Measurements from ENCODE around the gene FBXO36. TPM values are rescaled to one million over a fixed set of nuclear protein-coding genes. Genes with fewer than 3 reads are reported as not detected.

The FBXO36 gene
- total and polyA plus RNA-seq, 2 of the 13 experiments (the other 11 are each of a cell fraction or from before 2014, with no cell fraction given), result 2.8 TPM

DNA sequence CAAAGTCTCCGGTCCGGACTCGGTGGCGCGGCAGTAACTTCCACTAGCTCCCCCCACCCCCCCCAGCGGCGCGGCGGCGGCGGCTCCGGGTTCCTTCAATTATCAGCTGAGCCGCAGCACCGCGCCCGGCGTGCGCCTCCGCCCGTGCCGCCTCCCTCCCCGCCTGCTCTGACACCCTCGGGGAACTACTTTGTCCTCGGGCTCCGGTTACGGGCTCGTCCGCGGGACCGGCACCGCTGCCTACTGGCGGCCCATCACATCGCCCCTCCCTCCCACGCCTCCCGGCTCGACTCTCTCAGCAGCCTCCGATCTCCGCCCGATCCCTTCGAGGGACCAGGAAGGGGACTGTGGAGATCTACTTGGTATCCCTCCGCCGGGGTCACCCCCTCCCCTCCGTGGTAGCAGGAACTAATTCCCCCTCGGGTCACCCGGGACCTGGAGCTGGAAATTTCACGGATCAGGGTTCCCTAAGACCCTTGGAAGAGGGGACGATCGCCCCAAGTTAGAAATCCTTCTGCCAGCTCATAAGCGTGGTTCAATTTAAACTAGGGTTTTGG is 333 bp upstream of the FBXO36 start, which contains the start of gene TRIP12 (continued):
- TF ChIP-seq KDM1A (CRISPR knock-in tag; IDR thresholded peaks at IDR 0.05), result 0 out of 2 replicates have a peak, but pooled peaks have one; percentile 61
- peak; percentile 78 for TF ChIP-seq YEATS4 (CRISPR knock-in tag; IDR thresholded peaks at IDR 0.05; ENCODE audit: borderline replicate concordance)
- TF ChIP-seq ZNF749 (CRISPR knock-in tag; IDR thresholded peaks at IDR 0.05; ENCODE audit: borderline replicate concordance), result no peak
- peak; percentile 64 for TF ChIP-seq PHF5A (CRISPR knock-in tag; IDR thresholded peaks at IDR 0.05; ENCODE audit: low read depth, unreplicated experiment)
- peak; percentile 81 for TF ChIP-seq RBFOX2 (IDR thresholded peaks at IDR 0.05; ENCODE audit: low read depth, low read length)
- TF ChIP-seq, protein P1, sequence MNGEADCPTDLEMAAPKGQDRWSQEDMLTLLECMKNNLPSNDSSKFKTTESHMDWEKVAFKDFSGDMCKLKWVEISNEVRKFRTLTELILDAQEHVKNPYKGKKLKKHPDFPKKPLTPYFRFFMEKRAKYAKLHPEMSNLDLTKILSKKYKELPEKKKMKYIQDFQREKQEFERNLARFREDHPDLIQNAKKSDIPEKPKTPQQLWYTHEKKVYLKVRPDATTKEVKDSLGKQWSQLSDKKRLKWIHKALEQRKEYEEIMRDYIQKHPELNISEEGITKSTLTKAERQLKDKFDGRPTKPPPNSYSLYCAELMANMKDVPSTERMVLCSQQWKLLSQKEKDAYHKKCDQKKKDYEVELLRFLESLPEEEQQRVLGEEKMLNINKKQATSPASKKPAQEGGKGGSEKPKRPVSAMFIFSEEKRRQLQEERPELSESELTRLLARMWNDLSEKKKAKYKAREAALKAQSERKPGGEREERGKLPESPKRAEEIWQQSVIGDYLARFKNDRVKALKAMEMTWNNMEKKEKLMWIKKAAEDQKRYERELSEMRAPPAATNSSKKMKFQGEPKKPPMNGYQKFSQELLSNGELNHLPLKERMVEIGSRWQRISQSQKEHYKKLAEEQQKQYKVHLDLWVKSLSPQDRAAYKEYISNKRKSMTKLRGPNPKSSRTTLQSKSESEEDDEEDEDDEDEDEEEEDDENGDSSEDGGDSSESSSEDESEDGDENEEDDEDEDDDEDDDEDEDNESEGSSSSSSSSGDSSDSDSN (CRISPR knock-in tag; IDR thresholded peaks at IDR 0.05), result peak; percentile 96
- 0 out of 2 replicates have a peak, but pooled peaks have one; percentile 58 for TF ChIP-seq RCOR2 (CRISPR knock-in tag; IDR thresholded peaks at IDR 0.05)
- peak; percentile 77 for TF ChIP-seq HIVEP1 (CRISPR knock-in tag; IDR thresholded peaks at IDR 0.05)
- no peak for TF ChIP-seq LCORL (IDR thresholded peaks at IDR 0.05)
- TF ChIP-seq LCORL (CRISPR knock-in tag; IDR thresholded peaks at IDR 0.05), result peak; percentile 59
- TF ChIP-seq SSRP1 (CRISPR knock-in tag; IDR thresholded peaks at IDR 0.05), result 0 out of 2 replicates have a peak, but pooled peaks have one; percentile 43
- TF ChIP-seq POLR2AphosphoS5 (IDR thresholded peaks at IDR 0.05; ENCODE audit: low read depth, low read length), result peak; percentile 60
- peak in 1 of 2 experiments; percentile 34; a peak in 3 of 4 replicates for TF ChIP-seq POLR2A (IDR thresholded peaks at IDR 0.05; ENCODE audit: insufficient read depth in 1 of 2, low read depth in 2 of 2, low read length in 2 of 2)
- TF ChIP-seq, protein P2, sequence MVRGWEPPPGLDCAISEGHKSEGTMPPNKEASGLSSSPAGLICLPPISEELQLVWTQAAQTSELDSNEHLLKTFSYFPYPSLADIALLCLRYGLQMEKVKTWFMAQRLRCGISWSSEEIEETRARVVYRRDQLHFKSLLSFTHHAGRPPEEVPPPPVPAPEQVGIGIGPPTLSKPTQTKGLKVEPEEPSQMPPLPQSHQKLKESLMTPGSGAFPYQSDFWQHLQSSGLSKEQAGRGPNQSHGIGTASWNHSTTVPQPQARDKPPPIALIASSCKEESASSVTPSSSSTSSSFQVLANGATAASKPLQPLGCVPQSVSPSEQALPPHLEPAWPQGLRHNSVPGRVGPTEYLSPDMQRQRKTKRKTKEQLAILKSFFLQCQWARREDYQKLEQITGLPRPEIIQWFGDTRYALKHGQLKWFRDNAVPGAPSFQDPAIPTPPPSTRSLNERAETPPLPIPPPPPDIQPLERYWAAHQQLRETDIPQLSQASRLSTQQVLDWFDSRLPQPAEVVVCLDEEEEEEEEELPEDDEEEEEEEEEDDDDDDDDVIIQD (CRISPR knock-in tag; IDR thresholded peaks at IDR 0.05; ENCODE audit: low read depth), result peak; percentile 35; the same call in 1 of the 2 replicates
- TF ChIP-seq ZNF510 (CRISPR knock-in tag; IDR thresholded peaks at IDR 0.05; ENCODE audit: low read depth), result 0 out of 2 replicates have a peak, but pooled peaks have one; percentile 42
- TF ChIP-seq EEA1 (CRISPR knock-in tag; IDR thresholded peaks at IDR 0.05; ENCODE audit: borderline replicate concordance), result peak; percentile 55; the same call in 1 of the 2 replicates
- TF ChIP-seq, protein P3, sequence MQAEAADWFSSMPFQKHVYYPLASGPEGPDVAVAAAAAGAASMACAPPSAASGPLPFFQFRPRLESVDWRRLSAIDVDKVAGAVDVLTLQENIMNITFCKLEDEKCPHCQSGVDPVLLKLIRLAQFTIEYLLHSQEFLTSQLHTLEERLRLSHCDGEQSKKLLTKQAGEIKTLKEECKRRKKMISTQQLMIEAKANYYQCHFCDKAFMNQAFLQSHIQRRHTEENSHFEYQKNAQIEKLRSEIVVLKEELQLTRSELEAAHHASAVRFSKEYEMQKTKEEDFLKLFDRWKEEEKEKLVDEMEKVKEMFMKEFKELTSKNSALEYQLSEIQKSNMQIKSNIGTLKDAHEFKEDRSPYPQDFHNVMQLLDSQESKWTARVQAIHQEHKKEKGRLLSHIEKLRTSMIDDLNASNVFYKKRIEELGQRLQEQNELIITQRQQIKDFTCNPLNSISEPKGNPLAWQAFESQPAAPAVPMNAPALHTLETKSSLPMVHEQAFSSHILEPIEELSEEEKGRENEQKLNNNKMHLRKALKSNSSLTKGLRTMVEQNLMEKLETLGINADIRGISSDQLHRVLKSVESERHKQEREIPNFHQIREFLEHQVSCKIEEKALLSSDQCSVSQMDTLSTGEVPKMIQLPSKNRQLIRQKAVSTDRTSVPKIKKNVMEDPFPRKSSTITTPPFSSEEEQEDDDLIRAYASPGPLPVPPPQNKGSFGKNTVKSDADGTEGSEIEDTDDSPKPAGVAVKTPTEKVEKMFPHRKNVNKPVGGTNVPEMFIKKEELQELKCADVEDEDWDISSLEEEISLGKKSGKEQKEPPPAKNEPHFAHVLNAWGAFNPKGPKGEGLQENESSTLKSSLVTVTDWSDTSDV (CRISPR knock-in tag; IDR thresholded peaks at IDR 0.05), result no peak
- peak; percentile 96 for TF ChIP-seq NR2F6 (IDR thresholded peaks at IDR 0.05)
- TF ChIP-seq NR2F6 (CRISPR knock-in tag; IDR thresholded peaks at IDR 0.05), result peak; percentile 96
- TF ChIP-seq GTF2F1 (IDR thresholded peaks at IDR 0.05; ENCODE audit: low read length), result 0 out of 2 replicates have a peak, but pooled peaks have one; percentile 29
- TF ChIP-seq DNMT3B (CRISPR knock-in tag; conservative IDR thresholded peaks at IDR 0.05), result peak; percentile 92
- 0 out of 2 replicates have a peak, but pooled peaks have one; percentile 65 for TF ChIP-seq ZNF878 (CRISPR knock-in tag; IDR thresholded peaks at IDR 0.05)
- 0 out of 2 replicates have a peak, but pooled peaks have one; percentile 40 for TF ChIP-seq ZSCAN25 (CRISPR knock-in tag; IDR thresholded peaks at IDR 0.05)
- TF ChIP-seq ZZZ3 (CRISPR knock-in tag; IDR thresholded peaks at IDR 0.05; ENCODE audit: borderline replicate concordance), result 0 out of 2 replicates have a peak, but pooled peaks have one; percentile 59
- peak; percentile 74 for TF ChIP-seq SMAD3 (CRISPR knock-in tag; IDR thresholded peaks at IDR 0.05)
- TF ChIP-seq KAT8 (CRISPR knock-in tag; IDR thresholded peaks at IDR 0.05), result peak; percentile 87
- TF ChIP-seq HES4 (CRISPR knock-in tag; IDR thresholded peaks at IDR 0.05; ENCODE audit: borderline replicate concordance), result peak; percentile 79; the same call in 1 of the 2 replicates

Data from HepG2 (cell line).